Upper lobe of left lung (tissue), 4 donors: ENCODE data around the gene ACOXL.

Experiments
- EP300 ChIP-seq, 4 donors: sonication (generic); formaldehyde crosslinking; IDR thresholded peaks; one replicate each; pipeline ENCODE4 v1.5.1; 2017; ENCODE audit warnings: antibody characterized with exemption in 4 of 4, control low read depth in 2 of 4
- POLR2A ChIP-seq, 4 donors: fragments of 450-650 bp; IDR thresholded peaks; one replicate each; pipeline ENCODE4 v1.5.1; 2016 to 2017; ENCODE audit warnings: antibody characterized with exemption in 4 of 4, mild to moderate bottlenecking in 2 of 4
- POLR2AphosphoS5 ChIP-seq, 2 donors: sonication (generic); formaldehyde crosslinking; IDR thresholded peaks; one replicate each; pipeline ENCODE4 v1.5.1; 2017; ENCODE audit warnings: antibody characterized with exemption in 2 of 2

GRCh38 chr2:110829413-110830146 is 97.2 kb downstream of the ACOXL start:
- no peak for TF ChIP-seq POLR2A (IDR thresholded peaks at IDR 0.05)
- no peak for TF ChIP-seq EP300 (IDR thresholded peaks at IDR 0.05)
- TF ChIP-seq POLR2AphosphoS5 (IDR thresholded peaks at IDR 0.05), result no peak
